Karpas-422 (cell line): ENCODE measurements around the gene ADCY5. TPM values are rescaled to one million over a fixed set of nuclear protein-coding genes. Genes with fewer than 3 reads are reported as not detected.

Source experiments
- DNase-seq: peaks from one replicate; pipeline ENCODE4 v3.0.0-alpha.2; 2015
- H2AFZ ChIP-seq: fragments of 200-600 bp; sonication (generic); 2 replicates; pipeline ENCODE4 v1.6.1; 2014; ENCODE audit warnings: antibody characterized with exemption, low read length, mixed read lengths
- H3K27ac ChIP-seq: fragments of 200-600 bp; sonication (generic); 2 replicates; pipeline ENCODE4 v1.5.1; 2014; ENCODE audit warnings: mild to moderate bottlenecking, low read length, moderate library complexity
- H3K27me3 ChIP-seq: fragments of 200-600 bp; sonication (generic); 2 replicates; pipeline ENCODE4 v1.6.1; 2014; ENCODE audit warnings: low read length, mixed read lengths
- H3K36me3 ChIP-seq: fragments of 200-600 bp; sonication (generic); 2 replicates; pipeline ENCODE4 v1.6.1; 2014; ENCODE audit warnings: low read length, mixed read lengths; ENCODE audit not compliant: insufficient read depth
- H3K4me1 ChIP-seq: fragments of 200-600 bp; sonication (generic); 2 replicates; pipeline ENCODE4 v1.6.1; 2014; ENCODE audit warnings: mild to moderate bottlenecking, low read length, mixed read lengths
- H3K4me2 ChIP-seq: fragments of 200-600 bp; sonication (generic); 2 replicates; pipeline ENCODE4 v1.6.1; 2014; ENCODE audit warnings: low read length, low read depth, mild to moderate bottlenecking; ENCODE audit not compliant: poor library complexity, severe bottlenecking
- H3K4me3 ChIP-seq: fragments of 200-600 bp; sonication (generic); 2 replicates; pipeline ENCODE4 v1.5.1; 2014; ENCODE audit warnings: mild to moderate bottlenecking, antibody characterized with exemption, low read length, mixed read lengths
- H3K79me2 ChIP-seq: fragments of 200-600 bp; sonication (generic); 2 replicates; pipeline ENCODE4 v1.6.1; 2014; ENCODE audit warnings: mild to moderate bottlenecking, low read length, mixed read lengths
- H3K9ac ChIP-seq: fragments of 200-600 bp; sonication (generic); 2 replicates; pipeline ENCODE4 v1.6.0; 2014; ENCODE audit warnings: low read length
- H3K9me2 ChIP-seq: fragments of 200-600 bp; sonication (generic), shearing (Covaris generic); replicated peaks from 2 replicates; pipeline ENCODE4 v1.6.0; 2014; ENCODE audit warnings: mild to moderate bottlenecking, low read length, moderate library complexity; ENCODE audit not compliant: insufficient read depth
- H3K9me3 ChIP-seq: fragments of 300-700, 200-600 bp; sonication (generic); 2 replicates; pipeline ENCODE4 v1.6.1; 2014; ENCODE audit warnings: low read length, mixed read lengths
- H4K20me1 ChIP-seq: fragments of 200-600 bp; sonication (generic); 2 replicates; pipeline ENCODE4 v1.6.1; 2014; ENCODE audit warnings: mild to moderate bottlenecking, antibody characterized with exemption, low read length, low read depth; ENCODE audit not compliant: insufficient read depth
- total RNA-seq: library from RNA; depleted of rRNA; stranded (reverse); fragments of >200 nt; shearing (Covaris generic); gene quantifications from 2 replicates; pipeline ENCODE4 v1.2.3, GENCODE V29; 2014; ENCODE audit warnings: low replicate concordance

ADCY5 gene
- total RNA-seq, 1 experiment from 2014 or later, result not detected

- Histone ChIP-seq H4K20me1 (no peaks in the 10 kb centered on the region), H3K4me2 (no peak overlapping the region), H3K9me3 (no peaks in the 10 kb centered on the region), H3K79me2 (no peaks in the 10 kb centered on the region), H3K4me1 (no peaks in the 10 kb centered on the region), H3K27ac (no peak overlapping the region), H3K27me3 (no peaks in the 10 kb centered on the region), H2AFZ (no peak overlapping the region), H3K36me3 (no peaks in the 10 kb centered on the region), H3K9ac (no peak overlapping the region), H3K9me2 (no peaks in the 10 kb centered on the region), H3K4me3 (no peak overlapping the region)
- no peak for DNase-seq
These were observed 125.1 kb downstream of the ADCY5 start for GRCh38 chr3:123323781-123324180.

- H3K9me3 ChIP-seq, result no peaks in the 10 kb centered on the region
- no peak for DNase-seq
These were observed 126.0 kb downstream of the ADCY5 start for GRCh38 chr3:123322866-123323265.

GRCh38 chr3:123321806-123322205 lies 127.1 kb downstream of the ADCY5 start:
- no peaks in the 10 kb centered on the region for H3K9me2 ChIP-seq
- H3K9ac ChIP-seq, result no peak overlapping the region
- no peak overlapping the region for H3K4me3 ChIP-seq
- H4K20me1 ChIP-seq, result no peaks in the 10 kb centered on the region
- no peaks in the 10 kb centered on the region for H3K9me3 ChIP-seq
- H3K4me1 ChIP-seq, result no peaks in the 10 kb centered on the region
- no peaks in the 10 kb centered on the region for H3K79me2 ChIP-seq
- no peaks in the 10 kb centered on the region for H3K36me3 ChIP-seq
- H2AFZ ChIP-seq, result no peak overlapping the region
- H3K4me2 ChIP-seq, result no peak overlapping the region
- H3K27me3 ChIP-seq, result no peaks in the 10 kb centered on the region
- no peak for DNase-seq
- no peak overlapping the region for H3K27ac ChIP-seq

More at GRCh38 chr3:123322866-123323265, 126.0 kb downstream of the ADCY5 start:
- Histone ChIP-seq H3K27me3 (no peaks in the 10 kb centered on the region), H3K4me2 (no peak overlapping the region), H3K36me3 (no peaks in the 10 kb centered on the region), H3K9ac (no peak overlapping the region), H3K79me2 (no peaks in the 10 kb centered on the region), H2AFZ (no peak overlapping the region), H3K9me2 (no peaks in the 10 kb centered on the region), H3K27ac (no peak overlapping the region), H4K20me1 (no peaks in the 10 kb centered on the region), H3K4me1 (no peaks in the 10 kb centered on the region), H3K4me3 (no peak overlapping the region)

GRCh38 chr3:123320221-123320620 lies 128.7 kb downstream of the ADCY5 start:
- Histone ChIP-seq H3K4me1 (no peaks in the 10 kb centered on the region), H2AFZ (no peak overlapping the region), H3K9me3 (no peaks in the 10 kb centered on the region), H3K27ac (no peak overlapping the region), H3K79me2 (no peaks in the 10 kb centered on the region), H3K9me2 (no peaks in the 10 kb centered on the region), H4K20me1 (no peaks in the 10 kb centered on the region), H3K4me3 (no peak overlapping the region), H3K9ac (no peak overlapping the region), H3K4me2 (no peak overlapping the region), H3K27me3 (no peaks in the 10 kb centered on the region), H3K36me3 (no peaks in the 10 kb centered on the region)
- DNase-seq, result no peak

GRCh38 chr3:123319760-123320159 lies 129.1 kb downstream of the ADCY5 start:
- no peaks in the 10 kb centered on the region for H4K20me1 ChIP-seq

DNA sequence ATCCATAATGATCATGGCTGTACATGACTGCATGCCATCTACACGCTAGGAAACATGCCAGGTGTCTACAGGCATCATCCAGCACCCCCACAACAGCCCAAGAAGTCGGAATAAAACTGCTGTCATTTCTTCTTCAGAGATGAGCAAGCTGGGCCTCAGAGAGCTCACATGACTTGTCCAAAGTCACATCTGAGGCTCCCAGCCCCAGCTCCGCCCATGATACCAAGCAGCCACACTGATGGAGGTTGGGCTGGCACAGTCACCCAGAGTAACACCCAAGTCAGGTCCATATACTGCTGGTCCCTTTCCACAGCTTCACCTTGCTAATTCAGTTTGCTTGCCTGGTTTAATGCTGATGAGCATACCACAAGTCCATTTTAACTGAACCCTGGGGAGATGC lies 130.5 kb downstream of the ADCY5 start:
- no peaks in the 10 kb centered on the region for H3K36me3 ChIP-seq
- no peaks in the 10 kb centered on the region for H3K4me1 ChIP-seq
- no peaks in the 10 kb centered on the region for H3K27me3 ChIP-seq
- no peak overlapping the region for H3K4me2 ChIP-seq
- H3K9ac ChIP-seq, result no peak overlapping the region
- no peak overlapping the region for H2AFZ ChIP-seq
- no peak overlapping the region for H3K27ac ChIP-seq
- H3K79me2 ChIP-seq, result no peaks in the 10 kb centered on the region
- H4K20me1 ChIP-seq, result no peaks in the 10 kb centered on the region
- no peak for DNase-seq
- no peaks in the 10 kb centered on the region for H3K9me3 ChIP-seq
- H3K9me2 ChIP-seq, result no peaks in the 10 kb centered on the region
- no peak overlapping the region for H3K4me3 ChIP-seq

More at GRCh38 chr3:123319760-123320159, 129.1 kb downstream of the ADCY5 start:
- DNase-seq, result no peak
- Histone ChIP-seq H3K9ac (no peak overlapping the region), H3K4me1 (no peaks in the 10 kb centered on the region), H3K36me3 (no peaks in the 10 kb centered on the region), H3K9me3 (no peaks in the 10 kb centered on the region), H3K9me2 (no peaks in the 10 kb centered on the region), H2AFZ (no peak overlapping the region), H3K27ac (no peak overlapping the region), H3K4me3 (no peak overlapping the region), H3K79me2 (no peaks in the 10 kb centered on the region), H3K4me2 (no peak overlapping the region), H3K27me3 (no peaks in the 10 kb centered on the region)

GRCh38 chr3:123317716-123318115 lies 131.2 kb downstream of the ADCY5 start:
- Histone ChIP-seq H3K9me3 (no peaks in the 10 kb centered on the region), H2AFZ (no peak overlapping the region), H3K4me1 (no peaks in the 10 kb centered on the region), H3K27me3 (no peaks in the 10 kb centered on the region), H3K4me3 (no peak overlapping the region), H3K9ac (no peak overlapping the region), H3K79me2 (no peaks in the 10 kb centered on the region), H3K36me3 (no peaks in the 10 kb centered on the region), H3K4me2 (no peak overlapping the region), H4K20me1 (no peaks in the 10 kb centered on the region), H3K9me2 (no peaks in the 10 kb centered on the region), H3K27ac (no peak overlapping the region)
- no peak for DNase-seq

DNA sequence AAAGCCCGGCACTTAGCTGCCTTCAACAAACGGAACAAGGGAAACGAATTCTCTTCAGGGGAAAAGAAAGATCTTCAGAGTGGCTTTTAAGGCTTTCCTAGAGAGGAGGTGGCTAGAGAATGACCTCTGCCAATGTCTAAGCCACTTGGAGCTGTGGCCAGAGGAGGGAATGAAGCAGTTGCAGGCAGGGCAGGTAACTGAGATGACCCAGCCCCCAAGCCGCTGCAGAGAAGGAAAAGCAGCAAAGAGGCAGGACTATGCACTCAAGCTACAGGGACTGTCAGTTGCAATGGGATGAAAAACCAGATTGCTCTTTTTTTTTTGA lies 133.7 kb downstream of the ADCY5 start:
- Histone ChIP-seq H4K20me1 (no peaks in the 10 kb centered on the region), H3K9me3 (no peaks in the 10 kb centered on the region), H3K79me2 (no peaks in the 10 kb centered on the region), H3K9ac (no peak overlapping the region), H3K4me2 (no peak overlapping the region), H3K27me3 (no peaks in the 10 kb centered on the region), H3K9me2 (no peaks in the 10 kb centered on the region), H3K36me3 (no peaks in the 10 kb centered on the region), H3K4me1 (peaks cover 6% of the 10 kb centered on the region), H2AFZ (no peak overlapping the region), H3K4me3 (no peak overlapping the region), H3K27ac (no peak overlapping the region)
- DNase-seq, result no peak
